H1 (cell line): ENCODE measurements around the gene VAV2. TPM values are rescaled to one million over a fixed set of nuclear protein-coding genes. Genes with fewer than 3 reads are reported as not detected.

Experiments
- CBX5 ChIP-seq: fragments of 300-800, 300-1000 bp; sonication (generic); IDR thresholded peaks from 2 replicates; pipeline ENCODE4 v1.7.1; 2016; ENCODE audit warnings: antibody characterized with exemption, low read length, low read depth
- CHD1 ChIP-seq: IDR thresholded peaks from 2 replicates; pipeline ENCODE4 v1.6.1; 2012; ENCODE audit warnings: low read depth, low read length, improper control_type of control experiment
- CHD7 ChIP-seq: fragments of 300-600 bp; sonication (generic); IDR thresholded peaks from 2 replicates; pipeline ENCODE4 v1.7.1; 2012; ENCODE audit warnings: low read length, moderate library complexity, mild to moderate bottlenecking, inconsistent platforms; ENCODE audit not compliant: insufficient replicate concordance
- GTF2F1 ChIP-seq: IDR thresholded peaks from 2 replicates; pipeline ENCODE4 v1.6.1; 2012; ENCODE audit warnings: low read depth, low read length, improper control_type of control experiment, borderline replicate concordance
- JUND ChIP-seq: IDR thresholded peaks from 2 replicates; pipeline ENCODE4 v1.6.1; 2011; ENCODE audit warnings: mild to moderate bottlenecking, improper control_type of control experiment, low read length
- MAX ChIP-seq: IDR thresholded peaks from 2 replicates; pipeline ENCODE4 v1.6.1; 2012; ENCODE audit warnings: inconsistent platforms
- PHF8 ChIP-seq: fragments of 200-600 bp; sonication (generic); conservative IDR thresholded peaks from 2 replicates; pipeline ENCODE4 v1.7.1; 2012; ENCODE audit warnings: low read depth, mild to moderate bottlenecking, inconsistent platforms, low read length, moderate library complexity
- SIX5 ChIP-seq: IDR thresholded peaks from 2 replicates; pipeline ENCODE4 v1.6.1; 2011; ENCODE audit warnings: mild to moderate bottlenecking, low read depth, low read length
- TCF12 ChIP-seq: IDR thresholded peaks from 2 replicates; pipeline ENCODE4 v1.6.1; 2011; ENCODE audit warnings: low read depth, mild to moderate bottlenecking, low read length
- YY1 ChIP-seq: IDR thresholded peaks from 2 replicates; pipeline ENCODE4 v1.6.1; 2011; ENCODE audit warnings: low read depth, mild to moderate bottlenecking, low read length
- polyA plus RNA-seq, 7 experiments: library from polyadenylated mRNA; depleted of rRNA in 3 of 7; stranded (reverse) in 5 of 7; unstranded in 2 of 7; fragments of >200 nt in 5 of 7; fragments of 200-250 nt in 2 of 7; gene quantifications; 1 replicate in 5 of 7; 2 replicates in 1 of 7; 4 replicates in 1 of 7; pipeline versions ENCODE4 v1.2.1 to v1.2.3, GENCODE V29; 2011 to 2013; ENCODE audit warnings: missing spikeins in 2 of 7, mixed read lengths in 2 of 7
- total RNA-seq: library from RNA; stranded (reverse); fragmentation: NEBNext Ultra II Directional; extraction: Animal tissue kit (Norgen Biotek cat#: 25700); gene quantifications from 2 replicates; pipeline ENCODE4 v1.2.1, GENCODE V29; 2021

The VAV2 gene
- total and polyA plus RNA-seq, 2 of the 8 experiments (the other 6 are each of a cell fraction or from before 2014, with no cell fraction given) = 13.6 to 37.6 TPM

GRCh38 chr9:133739408-133740280 is 252.5 kb downstream of the VAV2 start (continued):
- TF ChIP-seq CHD7 (no peak), SIX5 (no peak), YY1 (no peak), MAX (no peak), CHD1 (no peak), TCF12 (no peak), GTF2F1 (no peak), PHF8 (no peak), JUND (no peak), CBX5 (no peak)
